HG03025 (cell line): ENCODE data around the gene TIAM2.
"Not testable (repeated sequence)": the region's sequence is repeated elsewhere in the genome, so short reads cannot be mapped to it uniquely, and the experiment has no call there.

Source experiments
- ATAC-seq: cut with Tn5 transposase; IDR thresholded peaks from one replicate; pipeline ENCODE4 v1.9.1; 2021; ENCODE audit warnings: mild to moderate bottlenecking, moderate library complexity; ENCODE audit not compliant: unreplicated experiment, low FRiP score

The TIAM2 gene

GRCh38 chr6:154986787-154987235, 8.3 kb upstream of the TIAM2 start:
- ATAC-seq = no peak

- ATAC-seq = no peak
Observed at GRCh38 chr6:154989448-154989847, 5.7 kb upstream of the TIAM2 start.

- ATAC-seq = no peak
Observed at GRCh38 chr6:154991207-154991606, 3.9 kb upstream of the TIAM2 start.

- ATAC-seq = no peak
Observed at GRCh38 chr6:154993026-154993425, 2.1 kb upstream of the TIAM2 start.

GRCh38 chr6:154993710-154994109, 1.4 kb upstream of the TIAM2 start:
- no peak for ATAC-seq

- no peak for ATAC-seq
Observed at GRCh38 chr6:154994836-154995253, 270 bp upstream of the TIAM2 start.

GRCh38 chr6:154996016-154996590, 988 bp downstream of the TIAM2 start:
- ATAC-seq = no peak

GRCh38 chr6:154996841-154997311, 1.8 kb downstream of the TIAM2 start:
- ATAC-seq = no peak

- ATAC-seq = no peak
Observed at GRCh38 chr6:154998855-154999254, 3.7 kb downstream of the TIAM2 start.

GRCh38 chr6:155001482-155001881, 6.4 kb downstream of the TIAM2 start:
- ATAC-seq = no peak

GRCh38 chr6:155001934-155002333, 6.8 kb downstream of the TIAM2 start:
- ATAC-seq = no peak

- ATAC-seq = no peak
Observed at GRCh38 chr6:155003476-155003875, 8.4 kb downstream of the TIAM2 start.

- ATAC-seq = no peak
Observed at GRCh38 chr6:155004017-155004416, 8.9 kb downstream of the TIAM2 start.

- no peak for ATAC-seq
Observed at GRCh38 chr6:155004576-155005372, 9.7 kb downstream of the TIAM2 start.

GRCh38 chr6:155008625-155009024, 13.5 kb downstream of the TIAM2 start:
- ATAC-seq = no peak

- no peak for ATAC-seq
Observed at GRCh38 chr6:155010940-155011339, 15.8 kb downstream of the TIAM2 start.

- no peak for ATAC-seq
Observed at GRCh38 chr6:155011809-155012291, 16.7 kb downstream of the TIAM2 start.

GRCh38 chr6:155013457-155013876, 18.4 kb downstream of the TIAM2 start:
- ATAC-seq = no peak

GRCh38 chr6:155014137-155014536, 19.0 kb downstream of the TIAM2 start:
- ATAC-seq = no peak

- no peak for ATAC-seq
Observed at GRCh38 chr6:155014670-155015300, 19.7 kb downstream of the TIAM2 start.

- ATAC-seq = not testable (repeated sequence)
Observed at GRCh38 chr6:155018415-155018814, 23.3 kb downstream of the TIAM2 start.
